ENCODE measurements around the gene NEURL1B.

- TF ChIP-seq SPI1 (IDR thresholded peaks at IDR 0.05; ENCODE audit: borderline replicate concordance, insufficient read depth, low read depth, low read length) (no peak), CTCF (IDR thresholded peaks at IDR 0.05 in 2 of 3, conservative IDR thresholded peaks at IDR 0.05 in 1 of 3; ENCODE audit: control insufficient read depth in 2 of 3, extremely low read depth in 1 of 3, insufficient read depth in 1 of 3, low read depth in 3 of 3, low read length in 3 of 3) (peak; percentile 82 to 91 (median 89)), FOXK2 (IDR thresholded peaks at IDR 0.05) (no peak), PBX3 (IDR thresholded peaks at IDR 0.05; ENCODE audit: insufficient replicate concordance, low read depth, low read length) (no peak), POLR2AphosphoS5 (IDR thresholded peaks at IDR 0.05; ENCODE audit: low read length) (no peak), CEBPB (IDR thresholded peaks at IDR 0.05; ENCODE audit: borderline replicate concordance in 1 of 2, low read depth in 2 of 2, low read length in 2 of 2) (no peak), JUNB (IDR thresholded peaks at IDR 0.05) (no peak), USF2 (IDR thresholded peaks at IDR 0.05; ENCODE audit: borderline replicate concordance, low read depth, low read length) (no peak), CBX5 (IDR thresholded peaks at IDR 0.05; ENCODE audit: low read depth) (no peak), POLR2A (IDR thresholded peaks at IDR 0.05; ENCODE audit: low read depth, low read length) (no peak), GABPA (IDR thresholded peaks at IDR 0.05; ENCODE audit: low read depth) (no peak), BRCA1 (IDR thresholded peaks at IDR 0.05; ENCODE audit: low read depth, low read length) (no peak)
Measured at GRCh38 chr5:172713113-172713808, 72.2 kb downstream of the NEURL1B start.
